Prostate gland (tissue), 2 donors: Measurements from ENCODE around the gene PTGES2. TPM values are rescaled to one million over a fixed set of nuclear protein-coding genes. Genes with fewer than 3 reads are reported as not detected.

Experiments used
- DNase-seq: peaks from one replicate; pipeline ENCODE4 v3.0.0-alpha.2; 2019; ENCODE audit warnings: low spot score
- H3K27ac ChIP-seq, 2 donors: fragments of 200-600 bp; sonication (generic); 2 replicates each; pipeline ENCODE4 v1.5.1; 2017 to 2019
- H3K27me3 ChIP-seq: fragments of 200-600 bp; sonication (generic); replicated peaks from 2 replicates; pipeline ENCODE4 v1.5.1; 2019; ENCODE audit not compliant: insufficient read depth
- H3K36me3 ChIP-seq, 2 donors: fragments of 200-600 bp; sonication (generic); 1 replicate in 1 of 2; 2 replicates in 1 of 2; pipeline versions ENCODE4 v1.5.1 to v1.8.1; 2017 to 2019
- H3K4me1 ChIP-seq: fragments of 200-600 bp; sonication (generic); replicated peaks from 2 replicates; pipeline ENCODE4 v1.5.1; 2019
- H3K4me3 ChIP-seq, 2 donors: fragments of 200-600 bp; sonication (generic); 2 replicates each; pipeline ENCODE4 v1.5.1; 2017 to 2019
- H3K9me3 ChIP-seq: fragments of 200-600 bp; sonication (generic); 2 replicates; pipeline ENCODE4 v1.5.1; 2017
- POLR2A ChIP-seq: fragments of 450-650 bp; IDR thresholded peaks from one replicate; pipeline ENCODE4 v1.6.1; 2016; ENCODE audit warnings: antibody characterized with exemption, mild to moderate bottlenecking
- POLR2AphosphoS5 ChIP-seq: sonication (generic); formaldehyde crosslinking; IDR thresholded peaks from one replicate; pipeline ENCODE4 v1.6.1; 2017; ENCODE audit warnings: antibody characterized with exemption
- WGBS: methylation state at CpG from one replicate; pipeline ENCODE4 v1.1.5; 2018; 5-methylcytosine and 5-hydroxymethylcytosine counted together
- intact Hi-C: fragments of 100-400 bp; cut with DNase I; formaldehyde crosslinking; loops from one replicate; pipeline ENCODE4 v1.14.2; 2022
- total RNA-seq, 2 donors: library from RNA; depleted of rRNA; stranded (reverse); fragments of >200 nt; gene quantifications; one replicate each; pipeline ENCODE4 v1.1.0, GENCODE V29; 2016
- TF ChIP-seq, protein P1 (sequence below), 4 experiments: fragments of 200-600 bp in 2 of 4; fragments of 450-650 bp in 2 of 4; sonication (generic) in 2 of 4; IDR thresholded peaks; 1 replicate in 3 of 4; 2 replicates in 1 of 4; pipeline ENCODE4 v1.5.1; 2016 to 2019; ENCODE audit warnings: antibody characterized with exemption in 4 of 4, mild to moderate bottlenecking in 2 of 4, moderate library complexity in 2 of 4

Gene PTGES2
- total RNA-seq, 2 donors from 2014 or later = 89.4 to 96.1 TPM

DNA sequence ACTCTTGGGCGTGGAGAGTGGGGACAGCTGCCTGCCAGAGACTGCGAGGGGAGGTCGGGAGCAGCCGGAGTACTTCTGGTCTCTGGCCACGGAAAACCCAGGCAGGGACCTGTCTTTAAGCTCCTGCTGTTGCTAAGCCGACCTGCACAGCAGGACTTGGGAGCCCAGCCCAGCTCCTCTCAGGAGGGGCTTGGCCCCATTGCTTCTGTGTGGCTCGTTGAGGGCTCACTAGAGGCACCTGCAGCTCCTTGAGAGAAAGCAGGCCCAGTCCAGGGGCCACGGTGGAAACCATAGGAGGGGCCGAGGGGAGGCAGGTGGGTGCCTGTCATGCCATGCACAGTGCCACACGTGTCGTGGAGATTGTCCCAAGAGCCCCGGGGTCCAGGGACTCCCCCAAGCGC, 18.4 kb upstream of the PTGES2 start:
- H3K27me3 ChIP-seq = no peaks in the 10 kb centered on the region
- H3K36me3 ChIP-seq = no peaks in the 10 kb centered on the region
- TF ChIP-seq POLR2AphosphoS5 = no peak
- no peak for TF ChIP-seq POLR2A
- TF ChIP-seq, protein P1, sequence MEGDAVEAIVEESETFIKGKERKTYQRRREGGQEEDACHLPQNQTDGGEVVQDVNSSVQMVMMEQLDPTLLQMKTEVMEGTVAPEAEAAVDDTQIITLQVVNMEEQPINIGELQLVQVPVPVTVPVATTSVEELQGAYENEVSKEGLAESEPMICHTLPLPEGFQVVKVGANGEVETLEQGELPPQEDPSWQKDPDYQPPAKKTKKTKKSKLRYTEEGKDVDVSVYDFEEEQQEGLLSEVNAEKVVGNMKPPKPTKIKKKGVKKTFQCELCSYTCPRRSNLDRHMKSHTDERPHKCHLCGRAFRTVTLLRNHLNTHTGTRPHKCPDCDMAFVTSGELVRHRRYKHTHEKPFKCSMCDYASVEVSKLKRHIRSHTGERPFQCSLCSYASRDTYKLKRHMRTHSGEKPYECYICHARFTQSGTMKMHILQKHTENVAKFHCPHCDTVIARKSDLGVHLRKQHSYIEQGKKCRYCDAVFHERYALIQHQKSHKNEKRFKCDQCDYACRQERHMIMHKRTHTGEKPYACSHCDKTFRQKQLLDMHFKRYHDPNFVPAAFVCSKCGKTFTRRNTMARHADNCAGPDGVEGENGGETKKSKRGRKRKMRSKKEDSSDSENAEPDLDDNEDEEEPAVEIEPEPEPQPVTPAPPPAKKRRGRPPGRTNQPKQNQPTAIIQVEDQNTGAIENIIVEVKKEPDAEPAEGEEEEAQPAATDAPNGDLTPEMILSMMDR (IDR thresholded peaks at IDR 0.05) = no peak
- DNase-seq = no peak
- intact Hi-C loops = no loop called here
- H3K4me3 ChIP-seq = no peak overlapping the region
- H3K27ac ChIP-seq = no peak overlapping the region
- 72% methylated on average over 11 of the region's 13 CpGs for WGBS
- H3K9me3 ChIP-seq = no peaks in the 10 kb centered on the region
- peaks cover 5% of the 10 kb centered on the region for H3K4me1 ChIP-seq

GRCh38 chr9:128145536-128145935, 18.0 kb upstream of the PTGES2 start:
- H3K36me3 ChIP-seq = no peaks in the 10 kb centered on the region
- 36% methylated on average over 8 of the region's 8 CpGs for WGBS
- H3K9me3 ChIP-seq = no peaks in the 10 kb centered on the region
- H3K4me3 ChIP-seq = no peak overlapping the region
- H3K4me1 ChIP-seq = peaks cover 5% of the 10 kb centered on the region
- intact Hi-C loops = no loop called here
- DNase-seq = peak; percentile 54
- H3K27ac ChIP-seq = no peak overlapping the region
- TF ChIP-seq POLR2AphosphoS5 = peak; percentile 69
- TF ChIP-seq, protein P1 (IDR thresholded peaks at IDR 0.05) = no peak
- H3K27me3 ChIP-seq = no peaks in the 10 kb centered on the region

GRCh38 chr9:128144239-128145181, 17.0 kb upstream of the PTGES2 start:
- Histone ChIP-seq H3K27ac (no peak overlapping the region), H3K4me1 (peaks cover 5% of the 10 kb centered on the region), H3K4me3 (no peak overlapping the region), H3K36me3 (no peaks in the 10 kb centered on the region), H3K9me3 (no peaks in the 10 kb centered on the region), H3K27me3 (no peaks in the 10 kb centered on the region)
- DNase-seq = no peak
- 92% methylated on average over 22 of the region's 22 CpGs for WGBS
- intact Hi-C loops = no loop called here
- TF ChIP-seq POLR2AphosphoS5 (no peak), POLR2A (no peak)
- TF ChIP-seq, protein P1 (IDR thresholded peaks at IDR 0.05) = no peak

DNA sequence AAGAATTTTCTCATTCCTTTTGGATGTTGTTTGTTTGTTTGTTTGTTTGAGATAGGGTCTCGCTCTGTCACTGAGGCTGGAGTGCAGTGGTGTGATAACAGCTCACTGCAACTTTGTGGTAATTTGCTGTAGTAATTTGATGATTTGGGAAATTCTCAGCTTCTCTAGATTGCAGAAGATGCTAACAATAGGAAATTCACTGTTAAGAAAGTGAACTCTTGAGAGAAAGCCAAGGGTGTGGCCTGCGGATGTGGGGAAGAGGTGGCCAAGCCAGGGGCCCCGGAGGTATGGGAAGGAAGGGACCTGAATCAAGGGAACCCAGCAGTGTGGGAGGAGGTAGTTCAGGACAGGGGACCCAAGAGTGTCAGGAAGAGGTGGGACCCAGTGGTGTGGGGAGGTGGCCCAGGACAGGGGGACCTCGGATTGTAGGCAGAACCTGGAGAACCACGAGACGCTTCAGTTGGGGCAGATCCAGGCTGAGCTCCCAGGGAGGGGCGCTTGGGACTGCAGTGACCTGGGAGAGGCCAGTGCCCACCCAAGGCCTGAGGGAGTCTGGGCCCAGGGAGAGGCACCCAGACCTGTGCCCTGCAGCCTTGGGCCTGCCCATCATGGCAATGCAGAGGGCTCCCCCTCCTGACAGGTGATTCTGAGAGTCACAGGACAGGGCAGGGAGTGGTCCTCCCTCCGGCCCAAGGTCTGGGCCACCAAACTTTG, 16.2 kb upstream of the PTGES2 start:
- H3K4me1 ChIP-seq = peaks cover 5% of the 10 kb centered on the region
- 79% methylated on average over 8 of the region's 8 CpGs for whole genome bisulfite sequencing
- H3K36me3 ChIP-seq = no peaks in the 10 kb centered on the region
- TF ChIP-seq POLR2A (no peak), POLR2AphosphoS5 (no peak)
- intact Hi-C loops = no loop called here
- no peak for DNase-seq
- H3K4me3 ChIP-seq = no peak overlapping the region
- no peaks in the 10 kb centered on the region for H3K27me3 ChIP-seq
- no peaks in the 10 kb centered on the region for H3K9me3 ChIP-seq
- H3K27ac ChIP-seq = no peak overlapping the region

DNA sequence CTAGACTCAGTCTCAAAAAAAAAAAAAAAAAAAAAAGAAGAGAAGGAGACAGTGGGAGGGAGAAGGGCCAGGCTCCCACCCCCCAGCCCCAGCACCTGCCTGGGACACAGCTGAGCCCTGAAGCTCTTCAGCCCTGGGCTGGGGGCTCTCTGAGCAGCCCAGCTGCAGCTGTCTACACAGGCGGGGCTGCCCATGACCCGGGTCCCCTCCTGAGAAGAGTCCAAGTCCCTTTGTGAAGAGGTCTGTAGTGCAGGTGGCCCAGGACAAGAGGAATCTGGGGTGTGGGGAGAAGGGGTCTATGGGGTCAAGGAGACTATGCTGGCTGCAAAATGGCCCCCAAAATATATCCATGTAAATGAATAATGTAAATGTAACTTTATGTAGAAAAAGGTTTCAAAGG, 15.1 kb upstream of the PTGES2 start:
- intact Hi-C loops = no loop called here
- WGBS = 97% methylated on average over 2 of the region's 2 CpGs
- TF ChIP-seq POLR2A = no peak
- TF ChIP-seq, protein P1 (IDR thresholded peaks at IDR 0.05) = no peak
- TF ChIP-seq POLR2AphosphoS5 = no peak

More for the DNA sequence above, 15.1 kb upstream of the PTGES2 start:
- Histone ChIP-seq H3K36me3 (no peaks in the 10 kb centered on the region), H3K4me3 (no peak overlapping the region), H3K27ac (no peak overlapping the region), H3K4me1 (no peaks in the 10 kb centered on the region), H3K27me3 (no peaks in the 10 kb centered on the region), H3K9me3 (no peaks in the 10 kb centered on the region)
- no peak for DNase-seq
